Jurkat, Clone E6-1 (cell line): ENCODE results near the gene MAP3K2.
"Not testable (repeated sequence)": the region's sequence is repeated elsewhere in the genome, so short reads cannot be mapped to it uniquely, and the experiment has no call there.

Experiments
- DNase-seq: peaks from one replicate; pipeline ENCODE4 v3.0.0-alpha.2; 2011; ENCODE audit warnings: low read depth, low spot score
- H3K4me3 ChIP-seq: 2 replicates; pipeline ENCODE4 v1.5.1; 2011; ENCODE audit warnings: mild to moderate bottlenecking, low read length, control low read depth, moderate library complexity

MAP3K2 gene

GRCh38 chr2:127359520-127359919 is 28.3 kb downstream of the MAP3K2 start:
- H3K4me3 ChIP-seq, result no peak overlapping the region
- DNase-seq, result no peak

GRCh38 chr2:127358971-127359370 is 28.8 kb downstream of the MAP3K2 start:
- DNase-seq, result no peak
- H3K4me3 ChIP-seq, result no peak overlapping the region

- DNase-seq, result no peak
- H3K4me3 ChIP-seq, result no peak overlapping the region
Observed at GRCh38 chr2:127358044-127358443, 29.7 kb downstream of the MAP3K2 start.

- no peak for DNase-seq
- H3K4me3 ChIP-seq, result no peak overlapping the region
Observed at GRCh38 chr2:127357591-127357990, 30.2 kb downstream of the MAP3K2 start.

- no peak for DNase-seq
- no peak overlapping the region for H3K4me3 ChIP-seq
Observed at GRCh38 chr2:127356531-127356930, 31.2 kb downstream of the MAP3K2 start.

- peak; percentile 45 for DNase-seq
- H3K4me3 ChIP-seq, result no peak overlapping the region
Observed at GRCh38 chr2:127355407-127356008, 32.3 kb downstream of the MAP3K2 start.

GRCh38 chr2:127353873-127354676 is 33.7 kb downstream of the MAP3K2 start:
- not testable (repeated sequence) for DNase-seq, H3K4me3 ChIP-seq

- DNase-seq, H3K4me3 ChIP-seq: not testable (repeated sequence)
Observed at GRCh38 chr2:127353223-127353622, 34.6 kb downstream of the MAP3K2 start.

- no peak for DNase-seq
- H3K4me3 ChIP-seq, result no peak overlapping the region
Observed at GRCh38 chr2:127351603-127352002, 36.2 kb downstream of the MAP3K2 start.

- DNase-seq, result no peak
- no peak overlapping the region for H3K4me3 ChIP-seq
Observed at GRCh38 chr2:127348426-127349000, 39.3 kb downstream of the MAP3K2 start.

GRCh38 chr2:127347734-127348392 is 39.9 kb downstream of the MAP3K2 start:
- no peak overlapping the region for H3K4me3 ChIP-seq
- no peak for DNase-seq

- DNase-seq, result no peak
- no peak overlapping the region for H3K4me3 ChIP-seq
Observed at GRCh38 chr2:127347015-127347414, 40.8 kb downstream of the MAP3K2 start.

GRCh38 chr2:127343277-127343676 is 44.5 kb downstream of the MAP3K2 start:
- DNase-seq, result no peak

GRCh38 chr2:127342101-127342500 is 45.7 kb downstream of the MAP3K2 start:
- no peak for DNase-seq

More at GRCh38 chr2:127343277-127343676, 44.5 kb downstream of the MAP3K2 start:
- H3K4me3 ChIP-seq, result no peak overlapping the region

GRCh38 chr2:127332335-127332734 is 55.4 kb downstream of the MAP3K2 start:
- DNase-seq, result no peak
- H3K4me3 ChIP-seq, result no peak overlapping the region

More at GRCh38 chr2:127342101-127342500, 45.7 kb downstream of the MAP3K2 start:
- no peak overlapping the region for H3K4me3 ChIP-seq

GRCh38 chr2:127330753-127331152 is 57.0 kb downstream of the MAP3K2 start:
- no peak overlapping the region for H3K4me3 ChIP-seq
- peak; percentile 22 for DNase-seq

GRCh38 chr2:127326289-127326945 is 61.4 kb downstream of the MAP3K2 start:
- no peak overlapping the region for H3K4me3 ChIP-seq
- no peak for DNase-seq

- DNase-seq, result peak; percentile 14
- no peak overlapping the region for H3K4me3 ChIP-seq
Observed at GRCh38 chr2:127324635-127325034, 63.1 kb downstream of the MAP3K2 start.

GRCh38 chr2:127321303-127321702 is 66.5 kb downstream of the MAP3K2 start:
- DNase-seq, result no peak
- no peak overlapping the region for H3K4me3 ChIP-seq
